Measurements from ENCODE around the gene THSD7B.

The THSD7B gene

DNA sequence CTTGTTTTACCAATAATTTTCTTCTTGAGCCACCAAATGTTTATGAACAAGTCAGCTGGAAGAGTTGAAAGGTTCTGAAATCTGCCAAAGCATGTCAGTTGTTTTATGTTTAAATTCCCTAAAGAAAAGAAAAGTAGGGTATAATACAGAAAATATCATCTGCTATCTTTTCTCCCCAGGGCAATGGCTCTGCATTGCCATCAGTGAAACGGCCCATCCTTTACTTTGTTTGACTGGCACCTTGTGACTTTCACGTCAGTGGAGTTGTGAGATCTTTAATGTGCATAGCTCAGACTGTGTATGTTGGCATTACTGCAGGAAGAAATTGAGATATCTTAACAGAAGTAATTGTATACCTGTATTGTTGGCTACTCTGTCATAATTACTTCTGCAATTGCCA lies 239.9 kb downstream of the THSD7B start:
- Histone ChIP-seq H3K4me1 (ENCODE audit: insufficient read depth, insufficient read length) (no peaks in the 10 kb centered on the region), H3K4me3 (ENCODE audit: insufficient read length, low read depth) (no peak overlapping the region), H3K36me3 (ENCODE audit: insufficient read depth, insufficient read length, low read length) (no peaks in the 10 kb centered on the region), H3K9ac (ENCODE audit: insufficient read length, low read depth) (no peak overlapping the region), H3K9me3 (ENCODE audit: insufficient read depth, low read length) (no peaks in the 10 kb centered on the region), H3K27me3 (ENCODE audit: insufficient read depth, insufficient read length) (no peaks in the 10 kb centered on the region)
- TF ChIP-seq YY1 (IDR thresholded peaks at IDR 0.05; ENCODE audit: insufficient read depth, insufficient read length) = no peak
- no peak for TF ChIP-seq ZNF274 (IDR thresholded peaks at IDR 0.05; ENCODE audit: low read depth, low read length)
- TF ChIP-seq SUZ12 (IDR thresholded peaks at IDR 0.05; ENCODE audit: extremely low read depth, insufficient read depth, insufficient read length) = no peak
- DNase-seq (ENCODE audit: low read depth, low spot score) = no peak

- no peak overlapping the region for H3K9ac ChIP-seq (ENCODE audit: insufficient read length, low read depth)
- TF ChIP-seq SUZ12 (IDR thresholded peaks at IDR 0.05; ENCODE audit: extremely low read depth, insufficient read depth, insufficient read length) (no peak), ZNF274 (IDR thresholded peaks at IDR 0.05; ENCODE audit: low read depth, low read length) (no peak), YY1 (IDR thresholded peaks at IDR 0.05; ENCODE audit: insufficient read depth, insufficient read length) (no peak)
- no peak overlapping the region for H3K4me3 ChIP-seq (ENCODE audit: insufficient read length, low read depth)
- H3K27me3 ChIP-seq (ENCODE audit: insufficient read depth, insufficient read length) = no peaks in the 10 kb centered on the region
- DNase-seq (ENCODE audit: low read depth, low spot score) = no peak
- H3K4me1 ChIP-seq (ENCODE audit: insufficient read depth, insufficient read length) = no peaks in the 10 kb centered on the region
- no peaks in the 10 kb centered on the region for H3K36me3 ChIP-seq (ENCODE audit: insufficient read depth, insufficient read length, low read length)
- H3K9me3 ChIP-seq (ENCODE audit: insufficient read depth, low read length) = no peaks in the 10 kb centered on the region
Observed at GRCh38 chr2:137007938-137008337, 242.6 kb downstream of the THSD7B start.

GRCh38 chr2:137009953-137010352 lies 244.6 kb downstream of the THSD7B start:
- no peaks in the 10 kb centered on the region for H3K9me3 ChIP-seq (ENCODE audit: insufficient read depth, low read length)
- H3K36me3 ChIP-seq (ENCODE audit: insufficient read depth, insufficient read length, low read length) = no peaks in the 10 kb centered on the region
- no peak overlapping the region for H3K4me3 ChIP-seq (ENCODE audit: insufficient read length, low read depth)
- no peak overlapping the region for H3K9ac ChIP-seq (ENCODE audit: insufficient read length, low read depth)
- no peaks in the 10 kb centered on the region for H3K4me1 ChIP-seq (ENCODE audit: insufficient read depth, insufficient read length)
- H3K27me3 ChIP-seq (ENCODE audit: insufficient read depth, insufficient read length) = no peaks in the 10 kb centered on the region
- TF ChIP-seq YY1 (IDR thresholded peaks at IDR 0.05; ENCODE audit: insufficient read depth, insufficient read length) (no peak), SUZ12 (IDR thresholded peaks at IDR 0.05; ENCODE audit: extremely low read depth, insufficient read depth, insufficient read length) (no peak), ZNF274 (IDR thresholded peaks at IDR 0.05; ENCODE audit: low read depth, low read length) (no peak)
- DNase-seq (ENCODE audit: low read depth, low spot score) = no peak

DNA sequence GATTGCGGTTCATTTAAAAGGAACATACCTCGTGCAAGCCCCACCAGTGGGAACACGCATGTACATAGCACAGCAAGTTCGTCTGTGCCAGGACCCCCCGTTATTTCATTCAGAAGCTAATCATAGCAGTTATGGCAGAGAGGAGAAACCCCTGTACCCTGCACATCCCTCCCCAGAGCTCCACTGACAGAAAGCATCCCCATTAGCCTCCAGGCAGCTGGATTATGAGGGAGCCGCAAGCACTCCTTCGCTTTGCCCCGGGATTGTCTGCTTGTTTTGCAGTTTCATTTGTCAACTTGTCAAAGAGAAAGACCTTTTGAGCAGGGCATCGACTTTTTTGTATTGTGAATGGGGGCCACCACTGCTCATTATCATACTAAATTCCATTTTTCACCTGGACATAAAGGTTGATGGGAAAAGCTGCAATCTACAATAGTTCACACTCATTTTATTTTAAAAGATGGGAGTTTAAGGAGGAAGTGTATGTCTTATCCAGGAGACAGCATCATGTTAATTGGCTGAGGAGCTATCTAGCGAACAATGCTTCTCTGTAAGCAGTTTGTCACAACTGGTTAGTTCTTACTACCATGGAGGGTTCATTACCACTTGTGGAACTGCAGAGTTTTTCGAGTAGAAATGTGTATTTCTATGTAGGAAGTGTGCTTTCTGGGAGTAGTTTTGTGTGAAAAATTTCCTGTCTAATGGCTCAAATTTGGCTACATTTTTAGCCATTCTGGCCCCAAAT lies 255.3 kb downstream of the THSD7B start:
- no peak overlapping the region for H3K9ac ChIP-seq (ENCODE audit: insufficient read length, low read depth)
- no peaks in the 10 kb centered on the region for H3K9me3 ChIP-seq (ENCODE audit: insufficient read depth, low read length)
- no peaks in the 10 kb centered on the region for H3K27me3 ChIP-seq (ENCODE audit: insufficient read depth, insufficient read length)
- no peaks in the 10 kb centered on the region for H3K36me3 ChIP-seq (ENCODE audit: insufficient read depth, insufficient read length, low read length)
- H3K4me3 ChIP-seq (ENCODE audit: insufficient read length, low read depth) = no peak overlapping the region
- no peak for DNase-seq (ENCODE audit: low read depth, low spot score)
- H3K4me1 ChIP-seq (ENCODE audit: insufficient read depth, insufficient read length) = peaks cover 3% of the 10 kb centered on the region
- no peak for TF ChIP-seq ZNF274 (IDR thresholded peaks at IDR 0.05; ENCODE audit: low read depth, low read length)
- no peak for TF ChIP-seq SUZ12 (IDR thresholded peaks at IDR 0.05; ENCODE audit: extremely low read depth, insufficient read depth, insufficient read length)
- no peak for TF ChIP-seq YY1 (IDR thresholded peaks at IDR 0.05; ENCODE audit: insufficient read depth, insufficient read length)

DNA sequence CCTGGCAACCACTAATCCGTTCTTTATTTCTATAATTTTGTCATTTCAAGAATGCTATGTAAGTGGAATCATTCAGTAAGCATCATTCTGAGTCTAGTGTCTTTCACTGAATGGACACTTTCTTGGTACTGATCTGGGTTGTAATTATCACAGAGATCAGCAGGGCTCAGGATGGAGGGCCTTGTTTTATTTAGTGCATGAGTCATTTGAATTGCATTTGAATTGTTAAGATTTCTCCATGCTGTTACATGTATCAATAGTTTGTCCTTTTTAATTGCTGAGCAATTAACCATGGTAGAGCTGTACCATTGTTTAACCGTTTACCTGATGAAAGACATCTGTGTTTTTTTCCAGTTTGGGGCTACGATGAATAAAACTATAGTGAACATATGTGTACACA lies 256.4 kb downstream of the THSD7B start:
- DNase-seq (ENCODE audit: low read depth, low spot score) = no peak
- no peak for TF ChIP-seq ZNF274 (IDR thresholded peaks at IDR 0.05; ENCODE audit: low read depth, low read length)
- TF ChIP-seq SUZ12 (IDR thresholded peaks at IDR 0.05; ENCODE audit: extremely low read depth, insufficient read depth, insufficient read length) = no peak
- TF ChIP-seq YY1 (IDR thresholded peaks at IDR 0.05; ENCODE audit: insufficient read depth, insufficient read length) = no peak
- no peaks in the 10 kb centered on the region for H3K9me3 ChIP-seq (ENCODE audit: insufficient read depth, low read length)
- no peak overlapping the region for H3K9ac ChIP-seq (ENCODE audit: insufficient read length, low read depth)
- H3K4me3 ChIP-seq (ENCODE audit: insufficient read length, low read depth) = no peak overlapping the region
- peaks cover 3% of the 10 kb centered on the region for H3K4me1 ChIP-seq (ENCODE audit: insufficient read depth, insufficient read length)
- no peaks in the 10 kb centered on the region for H3K27me3 ChIP-seq (ENCODE audit: insufficient read depth, insufficient read length)
- H3K36me3 ChIP-seq (ENCODE audit: insufficient read depth, insufficient read length, low read length) = no peaks in the 10 kb centered on the region

- TF ChIP-seq SUZ12 (IDR thresholded peaks at IDR 0.05; ENCODE audit: extremely low read depth, insufficient read depth, insufficient read length) (no peak), YY1 (IDR thresholded peaks at IDR 0.05; ENCODE audit: insufficient read depth, insufficient read length) (no peak), ZNF274 (IDR thresholded peaks at IDR 0.05; ENCODE audit: low read depth, low read length) (no peak)
- Histone ChIP-seq H3K27me3 (ENCODE audit: insufficient read depth, insufficient read length) (no peaks in the 10 kb centered on the region), H3K36me3 (ENCODE audit: insufficient read depth, insufficient read length, low read length) (no peaks in the 10 kb centered on the region), H3K9me3 (ENCODE audit: insufficient read depth, low read length) (no peaks in the 10 kb centered on the region), H3K4me3 (ENCODE audit: insufficient read length, low read depth) (no peak overlapping the region), H3K9ac (ENCODE audit: insufficient read length, low read depth) (no peak overlapping the region), H3K4me1 (ENCODE audit: insufficient read depth, insufficient read length) (peaks cover 3% of the 10 kb centered on the region)
- no peak for DNase-seq (ENCODE audit: low read depth, low spot score)
Observed at GRCh38 chr2:137023205-137023604, 257.9 kb downstream of the THSD7B start.

GRCh38 chr2:137031731-137032130 lies 266.4 kb downstream of the THSD7B start:
- no peaks in the 10 kb centered on the region for H3K27me3 ChIP-seq (ENCODE audit: insufficient read depth, insufficient read length)
- H3K4me3 ChIP-seq (ENCODE audit: insufficient read length, low read depth) = no peak overlapping the region
- no peak for TF ChIP-seq ZNF274 (IDR thresholded peaks at IDR 0.05; ENCODE audit: low read depth, low read length)
- no peak for TF ChIP-seq YY1 (IDR thresholded peaks at IDR 0.05; ENCODE audit: insufficient read depth, insufficient read length)
- no peak for TF ChIP-seq SUZ12 (IDR thresholded peaks at IDR 0.05; ENCODE audit: extremely low read depth, insufficient read depth, insufficient read length)

More at GRCh38 chr2:137031731-137032130, 266.4 kb downstream of the THSD7B start:
- Histone ChIP-seq H3K4me1 (ENCODE audit: insufficient read depth, insufficient read length) (no peaks in the 10 kb centered on the region), H3K9ac (ENCODE audit: insufficient read length, low read depth) (no peak overlapping the region), H3K9me3 (ENCODE audit: insufficient read depth, low read length) (no peaks in the 10 kb centered on the region), H3K36me3 (ENCODE audit: insufficient read depth, insufficient read length, low read length) (no peaks in the 10 kb centered on the region)
- no peak for DNase-seq (ENCODE audit: low read depth, low spot score)
